Effector CD8-positive, alpha-beta T cell (primary cell): ENCODE data around the gene GNGT1.

Experiments used
- DNase-seq: peaks from one replicate; lab custom pipeline; 2025; lab: John Stamatoyannopoulos, UW

GNGT1 gene

DNA sequence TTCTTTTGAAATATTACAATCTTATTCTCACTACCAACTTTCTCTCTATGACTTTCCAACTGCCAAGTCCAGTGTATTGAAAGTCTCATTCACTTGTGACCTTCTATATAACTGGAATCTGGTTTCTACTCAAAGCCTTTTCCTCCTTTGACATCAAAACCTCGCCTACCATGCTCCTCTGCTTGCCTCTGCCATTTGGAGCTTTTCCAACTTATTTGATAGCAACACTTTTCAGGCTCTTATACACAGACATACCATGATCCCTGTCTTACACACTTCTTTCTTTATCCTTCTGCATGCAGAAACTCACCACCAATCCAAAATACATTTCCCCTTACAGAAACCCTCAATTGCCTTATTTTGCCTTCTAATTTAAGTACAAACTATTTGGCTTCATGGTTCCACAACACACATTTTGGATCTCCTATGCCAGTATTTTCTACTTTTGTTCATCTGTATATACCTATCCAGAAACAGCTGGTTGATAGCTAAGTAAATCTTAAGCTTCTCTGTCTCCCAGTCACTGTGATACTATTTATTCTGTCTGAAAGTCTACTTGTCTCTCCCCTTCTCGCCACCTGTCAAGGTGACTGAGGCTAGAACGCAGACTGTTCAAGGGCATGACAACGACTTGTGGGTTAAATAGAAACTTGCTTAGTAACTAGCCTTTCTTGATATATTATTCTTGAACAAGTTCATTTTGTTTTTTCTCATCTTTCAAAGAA lies 37.6 kb downstream of the GNGT1 start:
- no peak for DNase-seq

GRCh38 chr7:93944673-93945072 lies 38.3 kb downstream of the GNGT1 start:
- DNase-seq, result no peak

GRCh38 chr7:93945083-93945482 lies 38.7 kb downstream of the GNGT1 start:
- no peak for DNase-seq

GRCh38 chr7:93945756-93946535 lies 39.6 kb downstream of the GNGT1 start:
- no peak for DNase-seq

DNA sequence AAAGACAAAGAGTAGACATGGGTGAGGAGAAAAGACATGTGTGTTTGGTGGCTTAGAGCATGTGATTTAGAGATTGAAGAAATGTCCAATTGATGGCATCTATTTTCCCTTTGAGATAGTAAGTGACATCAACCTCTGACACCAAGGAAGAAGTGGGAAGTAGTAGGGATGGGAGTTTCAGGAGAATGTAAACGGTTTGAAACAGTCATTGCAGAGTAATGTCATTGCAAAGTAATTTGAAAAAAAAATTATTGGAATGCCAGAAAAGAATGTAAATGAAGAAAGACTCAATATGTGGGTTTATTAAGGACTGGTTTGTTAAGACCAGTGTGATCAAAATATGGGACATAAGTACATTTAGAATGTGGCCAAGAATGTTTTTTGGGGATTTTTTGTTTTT lies 41.7 kb downstream of the GNGT1 start:
- no peak for DNase-seq

- no peak for DNase-seq
These were observed 42.5 kb downstream of the GNGT1 start for GRCh38 chr7:93948873-93949272.

GRCh38 chr7:93949423-93949822 lies 43.1 kb downstream of the GNGT1 start:
- no peak for DNase-seq

DNA sequence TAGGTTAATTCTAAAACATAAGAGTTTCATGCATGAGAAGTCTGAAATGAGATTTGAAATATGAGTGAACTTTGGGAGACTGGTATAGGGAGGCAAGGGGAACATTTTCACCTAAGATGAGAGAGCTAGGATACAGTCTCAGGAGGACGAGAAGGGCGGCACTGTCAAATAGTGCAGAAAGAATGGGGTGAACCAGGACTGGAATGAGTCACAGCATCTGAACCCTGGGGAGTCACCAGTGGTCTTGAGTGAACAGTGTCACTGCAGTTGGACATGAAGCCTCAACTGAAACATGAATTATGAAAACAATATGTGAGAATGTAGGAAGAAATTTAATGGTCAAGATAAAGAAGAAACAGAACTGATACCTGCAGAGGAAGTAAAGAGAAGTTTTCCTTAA lies 48.9 kb downstream of the GNGT1 start:
- no peak for DNase-seq

- no peak for DNase-seq
These were observed 51.4 kb downstream of the GNGT1 start for GRCh38 chr7:93957767-93958166.

GRCh38 chr7:93958216-93958615 lies 51.8 kb downstream of the GNGT1 start:
- no peak for DNase-seq

- no peak for DNase-seq
These were observed 52.3 kb downstream of the GNGT1 start for GRCh38 chr7:93958651-93959050.
